Skeletal muscle tissue (tissue), 4 donors: ENCODE measurements around the gene KCNJ9. TPM values are rescaled to one million over a fixed set of nuclear protein-coding genes. Genes with fewer than 3 reads are reported as not detected.

ENCODE experiments used
- H3K27ac ChIP-seq: one replicate; pipeline ENCODE4 v1.7.0; 2013; ENCODE audit warnings: mild to moderate bottlenecking, low read depth, low read length, inconsistent platforms
- H3K27me3 ChIP-seq, 3 donors: one replicate each; pipeline ENCODE4 v1.7.0; 2013; ENCODE audit warnings: low read length in 3 of 3; ENCODE audit not compliant: control insufficient read depth in 3 of 3, insufficient read depth in 3 of 3
- H3K36me3 ChIP-seq, 3 donors: one replicate each; pipeline ENCODE4 v1.7.0; 2013; ENCODE audit warnings: low read length in 3 of 3; ENCODE audit not compliant: control insufficient read depth in 3 of 3, insufficient read depth in 3 of 3
- H3K4me1 ChIP-seq, 3 donors: one replicate each; pipeline ENCODE4 v1.7.0; 2013; ENCODE audit warnings: low read length in 3 of 3, mild to moderate bottlenecking in 3 of 3; ENCODE audit not compliant: control insufficient read depth in 3 of 3, insufficient read depth in 3 of 3
- H3K4me3 ChIP-seq, 3 donors: one replicate each; pipeline ENCODE4 v1.7.0; 2013; ENCODE audit warnings: low read length in 3 of 3
- H3K9ac ChIP-seq, 3 donors: one replicate each; pipeline ENCODE4 v1.7.0; 2013; ENCODE audit warnings: low read length in 3 of 3, mild to moderate bottlenecking in 3 of 3, moderate library complexity in 2 of 3, low read depth in 1 of 3
- H3K9me3 ChIP-seq, 3 donors: one replicate each; pipeline ENCODE4 v1.7.0; 2013; ENCODE audit warnings: low read length in 3 of 3; ENCODE audit not compliant: control insufficient read depth in 3 of 3
- total RNA-seq: library from RNA; depleted of rRNA; stranded (reverse); fragments of >200 nt; gene quantifications from one replicate; pipeline ENCODE4 v1.2.3, GENCODE V29; 2014
- donor health status: Osteomylitis.

The KCNJ9 gene
- total RNA-seq, 1 donor from 2014 or later: not detected

GRCh38 chr1:160086456-160086892 lies 5.1 kb downstream of the KCNJ9 start:
- Histone ChIP-seq H3K4me1 (peaks cover 5 to 12% (median 7%) of the 10 kb centered on the region in 3 donors), H3K36me3 (peaks cover 2 to 15% (median 6%) of the 10 kb centered on the region in 3 donors), H3K4me3 (no peak overlapping the region), H3K27me3 (peaks cover 11 to 19% (median 12%) of the 10 kb centered on the region in 3 donors), H3K9me3 (no peaks in the 10 kb centered on the region), H3K27ac (no peak overlapping the region), H3K9ac (no peak overlapping the region)

GRCh38 chr1:160087118-160087662 lies 5.9 kb downstream of the KCNJ9 start:
- peaks cover 4 to 18% (median 11%) of the 10 kb centered on the region in 3 donors for H3K27me3 ChIP-seq
- peaks cover 7 to 22% (median 13%) of the 10 kb centered on the region in 3 donors for H3K36me3 ChIP-seq
- no peak overlapping the region for H3K27ac ChIP-seq
- H3K4me1 ChIP-seq: peaks cover 5 to 12% (median 7%) of the 10 kb centered on the region in 3 donors
- H3K9me3 ChIP-seq: no peaks in the 10 kb centered on the region
- no peak overlapping the region for H3K4me3 ChIP-seq
- no peak overlapping the region for H3K9ac ChIP-seq

- Histone ChIP-seq H3K27ac (no peak overlapping the region), H3K4me1 (peaks cover 0 to 7% (median 5%) of the 10 kb centered on the region in 3 donors), H3K27me3 (no peaks in the 10 kb centered on the region), H3K9me3 (no peaks in the 10 kb centered on the region), H3K9ac (no peak overlapping the region), H3K4me3 (no peak overlapping the region), H3K36me3 (peaks cover 19 to 31% (median 22%) of the 10 kb centered on the region in 3 donors)
Measured at GRCh38 chr1:160089883-160090282, 8.5 kb downstream of the KCNJ9 start.

- no peak overlapping the region for H3K9ac ChIP-seq
- no peaks in the 10 kb centered on the region for H3K9me3 ChIP-seq
- peaks cover 19 to 31% (median 26%) of the 10 kb centered on the region in 3 donors for H3K36me3 ChIP-seq
- H3K27ac ChIP-seq: no peak overlapping the region
- no peaks in the 10 kb centered on the region for H3K27me3 ChIP-seq
- peaks cover 0 to 7% (median 6%) of the 10 kb centered on the region in 3 donors for H3K4me1 ChIP-seq
- H3K4me3 ChIP-seq: no peak overlapping the region
Measured at GRCh38 chr1:160090760-160091159, 9.4 kb downstream of the KCNJ9 start.

GRCh38 chr1:160091666-160092223 lies 10.4 kb downstream of the KCNJ9 start:
- peaks cover 19 to 31% (median 26%) of the 10 kb centered on the region in 3 donors for H3K36me3 ChIP-seq
- H3K27me3 ChIP-seq: no peaks in the 10 kb centered on the region
- H3K27ac ChIP-seq: no peak overlapping the region
- H3K9me3 ChIP-seq: no peaks in the 10 kb centered on the region
- no peak overlapping the region for H3K4me3 ChIP-seq
- H3K9ac ChIP-seq: no peak overlapping the region
- H3K4me1 ChIP-seq: peaks cover 3 to 13% (median 8%) of the 10 kb centered on the region in 3 donors

GRCh38 chr1:160092366-160093068 lies 11.2 kb downstream of the KCNJ9 start:
- no peak overlapping the region for H3K9ac ChIP-seq
- H3K36me3 ChIP-seq: peaks cover 19 to 31% (median 26%) of the 10 kb centered on the region in 3 donors
- no peak overlapping the region for H3K27ac ChIP-seq
- H3K27me3 ChIP-seq: no peaks in the 10 kb centered on the region
- no peaks in the 10 kb centered on the region for H3K9me3 ChIP-seq
- peaks cover 11 to 21% (median 16%) of the 10 kb centered on the region in 3 donors for H3K4me1 ChIP-seq
- no peak overlapping the region for H3K4me3 ChIP-seq

GRCh38 chr1:160093069-160093395 lies 11.7 kb downstream of the KCNJ9 start:
- H3K36me3 ChIP-seq: peaks cover 19 to 31% (median 26%) of the 10 kb centered on the region in 3 donors
- no peak overlapping the region for H3K27ac ChIP-seq
- H3K4me1 ChIP-seq: peaks cover 16 to 26% (median 21%) of the 10 kb centered on the region in 3 donors
- H3K27me3 ChIP-seq: no peaks in the 10 kb centered on the region
- H3K9ac ChIP-seq: no peak overlapping the region
- H3K4me3 ChIP-seq: no peak overlapping the region
- no peaks in the 10 kb centered on the region for H3K9me3 ChIP-seq

- no peaks in the 10 kb centered on the region for H3K9me3 ChIP-seq
- peaks cover 19 to 31% (median 26%) of the 10 kb centered on the region in 3 donors for H3K36me3 ChIP-seq
Measured at GRCh38 chr1:160093624-160094290, 12.4 kb downstream of the KCNJ9 start.

GRCh38 chr1:160094291-160094625 lies 12.9 kb downstream of the KCNJ9 start:
- no peak overlapping the region for H3K27ac ChIP-seq
- no peak overlapping the region for H3K9ac ChIP-seq
- no peak overlapping the region for H3K4me3 ChIP-seq
- no peaks in the 10 kb centered on the region for H3K27me3 ChIP-seq
- peaks cover 19 to 31% (median 26%) of the 10 kb centered on the region in 3 donors for H3K36me3 ChIP-seq
- peaks cover 19 to 32% (median 26%) of the 10 kb centered on the region in 3 donors for H3K4me1 ChIP-seq
- H3K9me3 ChIP-seq: no peaks in the 10 kb centered on the region

More at GRCh38 chr1:160093624-160094290, 12.4 kb downstream of the KCNJ9 start:
- Histone ChIP-seq H3K27ac (no peak overlapping the region), H3K4me3 (no peak overlapping the region), H3K9ac (no peak overlapping the region), H3K27me3 (no peaks in the 10 kb centered on the region), H3K4me1 (peaks cover 16 to 29% (median 23%) of the 10 kb centered on the region in 3 donors)
